ENCODE measurements around the gene IRF2.

The IRF2 gene
- total RNA-seq, result 35.6 to 92.3 (median 52.3) reads per million in 9 experiments

DNA sequence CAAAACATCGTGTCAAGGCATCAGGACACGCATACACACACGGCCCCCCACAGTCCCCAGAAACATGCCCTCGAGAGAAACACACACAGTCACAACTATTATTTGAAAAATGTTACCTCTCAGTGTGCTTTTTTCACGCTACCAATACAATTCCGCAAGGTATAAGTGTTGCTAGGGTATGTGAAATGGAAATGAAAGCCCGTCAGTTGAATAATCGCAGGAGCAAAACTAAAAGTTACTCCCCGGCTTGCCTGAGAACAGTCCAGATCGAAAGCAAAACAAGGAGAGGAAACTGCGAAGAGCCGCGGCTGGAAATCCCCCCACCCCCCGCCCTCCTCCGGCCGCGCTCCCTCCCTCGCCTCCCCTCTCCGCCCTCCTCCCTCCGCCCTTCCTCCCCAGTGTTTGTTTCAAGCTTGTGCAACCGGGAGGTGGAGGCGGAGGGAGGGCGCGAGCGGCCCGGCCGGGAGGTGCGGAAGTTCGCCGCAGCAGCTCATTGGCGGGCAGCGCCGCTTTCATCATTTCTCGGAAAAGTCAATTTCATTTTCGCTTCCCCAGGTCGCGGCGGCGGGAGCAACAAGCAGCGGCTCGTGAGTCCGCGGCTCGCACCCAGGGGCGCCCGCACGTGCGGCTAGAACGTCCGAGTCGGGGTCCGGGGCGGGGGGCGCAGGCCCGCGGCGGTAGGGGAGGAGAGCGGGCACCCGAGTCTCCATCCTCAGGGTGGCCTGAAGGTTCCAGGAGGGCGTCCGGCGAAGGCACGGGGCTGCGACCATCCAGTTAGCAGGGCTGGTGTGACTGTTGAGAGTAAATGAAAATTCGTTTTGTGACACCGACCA lies at the start of gene IRF2:
IRF2 (minus strand) TSS at position 288 of the 833 bp plus-strand sequence. CDS start 45,486 bp downstream, outside the sequence.
- Mint-ChIP-seq H3K36me3 (ENCODE audit: insufficient read depth) (peaks cover 50% of the 10 kb centered on the region), H3K4me3 (peak within 1 kb of the TSS; percentile 97 to 99), H3K9me3 (no peaks in the 10 kb centered on the region), H3K27ac (peak within 1 kb of the TSS; percentile 99 to 100), H3K4me1 (ENCODE audit: low read depth in 2 of 2) (peaks cover 45 to 57% of the 10 kb centered on the region in 2 donors), H3K27me3 (no peaks in the 10 kb centered on the region)
- ATAC-seq (replicated peaks), result peak; percentile 80
- DNase-seq, result peak; percentile 90 to 93 (median 91)

DNA sequence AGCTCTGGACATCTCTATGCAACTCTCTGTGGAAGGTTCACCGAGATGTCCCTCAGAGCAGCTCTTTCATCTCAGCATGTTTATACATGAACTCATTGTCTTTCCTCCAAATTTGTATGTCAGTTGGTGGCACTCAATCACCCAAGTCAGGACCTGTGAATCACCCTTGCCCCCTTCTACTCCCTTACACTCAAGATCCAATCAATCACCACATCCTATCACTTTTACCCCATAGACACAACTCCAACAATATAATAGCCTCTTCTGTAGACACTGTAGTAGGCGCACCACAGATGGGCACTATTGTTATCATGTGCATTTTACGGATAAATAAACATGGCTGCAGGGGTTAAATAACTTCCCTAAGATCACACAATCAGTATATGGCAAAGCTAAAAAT lies 41.3 kb upstream of the IRF2 start:
- no peaks in the 10 kb centered on the region for H3K9me3 Mint-ChIP-seq
- ATAC-seq (replicated peaks), result no peak

GRCh38 chr4:184514121-184514988 lies 40.0 kb upstream of the IRF2 start:
- Mint-ChIP-seq H3K4me1 (ENCODE audit: low read depth in 2 of 2) (peaks cover 10 to 16% of the 10 kb centered on the region in 2 donors), H3K4me3 (peak overlapping the region; percentile 10 to 43), H3K9me3 (no peaks in the 10 kb centered on the region), H3K27me3 (no peaks in the 10 kb centered on the region), H3K36me3 (ENCODE audit: insufficient read depth) (no peaks in the 10 kb centered on the region), H3K27ac (peak overlapping the region; percentile 4 to 87)
- DNase-seq (peak in 1 of 3 experiments; percentile 7), ATAC-seq (replicated peaks) (peak; percentile 72)

More for the DNA sequence above, 41.3 kb upstream of the IRF2 start:
- Mint-ChIP-seq H3K27me3 (no peaks in the 10 kb centered on the region), H3K36me3 (ENCODE audit: insufficient read depth) (no peaks in the 10 kb centered on the region), H3K27ac (peak overlapping the region in 1 of 2 donors; percentile 1), H3K4me3 (no peak overlapping the region), H3K4me1 (ENCODE audit: low read depth in 2 of 2) (peaks cover 10 to 16% of the 10 kb centered on the region in 2 donors)
- no peak for DNase-seq

DNA sequence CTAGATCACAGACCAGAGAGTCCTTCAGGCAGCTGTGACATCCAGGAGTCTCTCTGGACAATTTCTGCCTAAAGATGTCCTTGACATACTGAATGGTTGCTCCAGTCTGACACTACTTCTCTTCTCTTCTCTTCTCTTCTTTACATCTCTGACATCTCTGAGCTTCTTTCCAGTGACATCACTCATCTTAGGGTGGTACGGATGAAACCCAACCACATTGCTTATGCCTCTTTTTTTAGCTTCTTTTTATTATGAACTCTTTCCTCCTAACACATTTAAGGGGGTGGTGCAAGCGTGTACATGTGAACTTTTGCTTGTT lies 39.4 kb upstream of the IRF2 start:
- ATAC-seq (replicated peaks), result peak; percentile 19
- DNase-seq, result no peak
- peak overlapping the region in 1 of 2 donors; percentile 87 for H3K27ac Mint-ChIP-seq
- peaks cover 10 to 16% of the 10 kb centered on the region in 2 donors for H3K4me1 Mint-ChIP-seq (ENCODE audit: low read depth in 2 of 2)
- H3K9me3 Mint-ChIP-seq, result no peaks in the 10 kb centered on the region
- no peaks in the 10 kb centered on the region for H3K36me3 Mint-ChIP-seq (ENCODE audit: insufficient read depth)
- no peaks in the 10 kb centered on the region for H3K27me3 Mint-ChIP-seq
- peak overlapping the region in 1 of 2 donors; percentile 43 for H3K4me3 Mint-ChIP-seq

- H3K4me1 Mint-ChIP-seq (ENCODE audit: low read depth in 2 of 2), result peaks cover 10 to 16% of the 10 kb centered on the region in 2 donors
- DNase-seq (no peak), ATAC-seq (replicated peaks) (no peak)
- no peaks in the 10 kb centered on the region for H3K9me3 Mint-ChIP-seq
- H3K36me3 Mint-ChIP-seq (ENCODE audit: insufficient read depth), result no peaks in the 10 kb centered on the region
- no peak overlapping the region for H3K4me3 Mint-ChIP-seq
- H3K27me3 Mint-ChIP-seq, result no peaks in the 10 kb centered on the region
- no peak overlapping the region for H3K27ac Mint-ChIP-seq
Observed at GRCh38 chr4:184511156-184511555, 36.8 kb upstream of the IRF2 start.

DNA sequence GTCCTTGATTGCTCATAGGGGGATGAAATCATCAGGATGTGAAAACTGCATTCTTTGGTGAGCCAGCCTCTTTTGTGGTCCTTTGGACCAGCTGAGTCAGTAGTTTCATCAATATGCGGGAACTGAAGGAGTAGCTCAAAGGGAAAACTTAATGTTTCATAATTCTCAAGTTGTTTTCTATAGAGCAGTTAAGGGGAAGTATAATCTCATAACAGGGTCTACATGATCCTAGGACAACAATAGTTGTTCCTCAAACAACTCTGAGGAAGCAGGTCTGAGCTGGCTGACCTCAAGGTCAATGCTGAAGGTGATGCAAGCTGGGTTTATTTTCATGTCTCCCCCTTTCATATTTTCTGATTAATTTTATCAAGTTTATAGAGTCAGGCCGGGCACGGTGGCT lies 36.1 kb upstream of the IRF2 start:
- DNase-seq, result no peak

DNA sequence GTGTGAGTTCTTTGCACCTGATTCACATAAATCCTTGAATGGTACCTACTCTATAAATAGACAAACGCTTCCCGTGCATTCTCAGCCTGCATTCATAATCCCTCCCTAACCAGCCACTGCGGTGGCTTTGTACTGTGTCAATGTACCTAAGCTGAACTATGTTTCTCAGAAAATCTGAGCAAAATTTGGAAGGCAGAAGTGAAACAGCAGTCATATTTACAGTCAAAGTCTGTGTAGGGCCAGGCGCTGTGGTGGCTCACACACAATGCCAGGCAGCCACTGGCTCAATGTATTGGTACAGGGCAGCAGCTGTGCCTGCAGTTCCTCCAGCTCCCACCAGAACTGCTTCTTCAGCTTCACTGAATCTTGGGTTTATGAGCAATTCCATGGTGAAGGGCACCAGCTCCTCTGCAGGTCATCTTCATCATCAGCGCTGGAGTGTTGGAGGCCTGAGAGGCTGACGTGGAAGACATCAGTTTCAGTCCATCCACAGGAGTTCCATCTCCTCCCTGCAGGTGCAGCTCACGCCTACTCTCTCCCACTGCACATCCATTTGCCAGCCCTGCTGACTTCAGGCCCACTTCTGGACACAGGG lies 32.3 kb upstream of the IRF2 start:
- peaks cover 16% of the 10 kb centered on the region in 2 donors for H3K4me1 Mint-ChIP-seq (ENCODE audit: low read depth in 2 of 2)
- no peaks in the 10 kb centered on the region for H3K27me3 Mint-ChIP-seq
- H3K4me3 Mint-ChIP-seq, result no peak overlapping the region
- H3K9me3 Mint-ChIP-seq, result no peaks in the 10 kb centered on the region
- DNase-seq, result no peak
- H3K27ac Mint-ChIP-seq, result peak overlapping the region in 1 of 2 donors; percentile 12
- H3K36me3 Mint-ChIP-seq (ENCODE audit: insufficient read depth), result no peaks in the 10 kb centered on the region
- ATAC-seq (replicated peaks), result peak; percentile 71

More for the DNA sequence above, 36.1 kb upstream of the IRF2 start:
- Mint-ChIP-seq H3K9me3 (no peaks in the 10 kb centered on the region), H3K4me3 (no peak overlapping the region), H3K36me3 (ENCODE audit: insufficient read depth) (no peaks in the 10 kb centered on the region), H3K4me1 (ENCODE audit: low read depth in 2 of 2) (peaks cover 10 to 16% of the 10 kb centered on the region in 2 donors), H3K27me3 (no peaks in the 10 kb centered on the region), H3K27ac (no peak overlapping the region)
- no peak for ATAC-seq (replicated peaks)

DNA sequence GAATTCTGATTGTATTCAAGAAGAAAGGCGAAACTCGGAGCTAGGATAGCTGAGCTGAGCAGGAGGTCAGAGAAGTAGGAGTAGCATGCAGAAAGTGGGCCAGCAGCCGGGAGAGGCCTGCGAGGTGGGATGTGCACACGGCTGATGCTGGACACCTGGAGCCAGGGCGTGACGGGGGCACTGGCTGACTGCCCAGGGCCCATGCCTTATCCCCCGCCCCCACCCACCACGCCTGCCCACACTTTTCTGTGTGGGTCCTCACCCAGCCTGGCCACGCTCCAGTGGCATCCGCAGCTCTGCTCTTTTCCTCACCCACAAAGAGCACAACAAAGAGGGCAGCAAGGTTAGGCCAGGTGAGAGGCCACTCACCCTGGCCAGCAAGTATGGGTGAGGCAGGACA lies 30.0 kb upstream of the IRF2 start:
- Mint-ChIP-seq H3K27ac (peak overlapping the region; percentile 82 to 87), H3K4me3 (peak overlapping the region; percentile 64 to 65), H3K4me1 (ENCODE audit: low read depth in 2 of 2) (peaks cover 16% of the 10 kb centered on the region in 2 donors), H3K27me3 (no peaks in the 10 kb centered on the region), H3K9me3 (no peaks in the 10 kb centered on the region), H3K36me3 (ENCODE audit: insufficient read depth) (no peaks in the 10 kb centered on the region)
- no peak for ATAC-seq (replicated peaks)
- DNase-seq, result no peak

- peak overlapping the region; percentile 64 to 65 for H3K4me3 Mint-ChIP-seq
- H3K9me3 Mint-ChIP-seq, result no peaks in the 10 kb centered on the region
- peak overlapping the region; percentile 82 to 87 for H3K27ac Mint-ChIP-seq
- DNase-seq (peak in 1 of 3 experiments; percentile 1), ATAC-seq (replicated peaks) (peak; percentile 77)
- H3K27me3 Mint-ChIP-seq, result no peaks in the 10 kb centered on the region
- H3K36me3 Mint-ChIP-seq (ENCODE audit: insufficient read depth), result no peaks in the 10 kb centered on the region
- peaks cover 16% of the 10 kb centered on the region in 2 donors for H3K4me1 Mint-ChIP-seq (ENCODE audit: low read depth in 2 of 2)
Observed at GRCh38 chr4:184503869-184504300, 29.5 kb upstream of the IRF2 start.

GRCh38 chr4:184500748-184501589 lies 26.6 kb upstream of the IRF2 start:
- Mint-ChIP-seq H3K9me3 (no peaks in the 10 kb centered on the region), H3K36me3 (ENCODE audit: insufficient read depth) (no peaks in the 10 kb centered on the region), H3K27me3 (no peaks in the 10 kb centered on the region), H3K4me1 (ENCODE audit: low read depth in 2 of 2) (peaks cover 16% of the 10 kb centered on the region in 2 donors), H3K27ac (peak overlapping the region in 1 of 2 donors; percentile 54), H3K4me3 (no peak overlapping the region)
- ATAC-seq (replicated peaks) (no peak), DNase-seq (no peak)

GRCh38 chr4:184499996-184500395 lies 25.6 kb upstream of the IRF2 start:
- peaks cover 15 to 16% of the 10 kb centered on the region in 2 donors for H3K4me1 Mint-ChIP-seq (ENCODE audit: low read depth in 2 of 2)
- H3K27me3 Mint-ChIP-seq, result no peaks in the 10 kb centered on the region
- H3K36me3 Mint-ChIP-seq (ENCODE audit: insufficient read depth), result peaks cover 3% of the 10 kb centered on the region
- H3K9me3 Mint-ChIP-seq, result no peaks in the 10 kb centered on the region
- peak overlapping the region in 1 of 2 donors; percentile 59 for H3K27ac Mint-ChIP-seq
- H3K4me3 Mint-ChIP-seq, result no peak overlapping the region
- DNase-seq (no peak), ATAC-seq (replicated peaks) (no peak)

GRCh38 chr4:184498598-184498997 lies 24.2 kb upstream of the IRF2 start:
- H3K36me3 Mint-ChIP-seq (ENCODE audit: insufficient read depth), result peaks cover 3% of the 10 kb centered on the region
- no peak overlapping the region for H3K27ac Mint-ChIP-seq
- H3K9me3 Mint-ChIP-seq, result no peaks in the 10 kb centered on the region
- peaks cover 3 to 4% of the 10 kb centered on the region in 2 donors for H3K4me1 Mint-ChIP-seq (ENCODE audit: low read depth in 2 of 2)
- no peak overlapping the region for H3K4me3 Mint-ChIP-seq
- ATAC-seq (replicated peaks) (no peak), DNase-seq (no peak)
- no peaks in the 10 kb centered on the region for H3K27me3 Mint-ChIP-seq
